ENCODE results near the gene NEK7. TPM values are rescaled to one million over a fixed set of nuclear protein-coding genes. Genes with fewer than 3 reads are reported as not detected.
"Not testable (repeated sequence)": the region's sequence is repeated elsewhere in the genome, so short reads cannot be mapped to it uniquely, and the experiment has no call there.

The NEK7 gene
- total RNA-seq, 1 experiment from 2014 or later, result 83.1 TPM

DNA sequence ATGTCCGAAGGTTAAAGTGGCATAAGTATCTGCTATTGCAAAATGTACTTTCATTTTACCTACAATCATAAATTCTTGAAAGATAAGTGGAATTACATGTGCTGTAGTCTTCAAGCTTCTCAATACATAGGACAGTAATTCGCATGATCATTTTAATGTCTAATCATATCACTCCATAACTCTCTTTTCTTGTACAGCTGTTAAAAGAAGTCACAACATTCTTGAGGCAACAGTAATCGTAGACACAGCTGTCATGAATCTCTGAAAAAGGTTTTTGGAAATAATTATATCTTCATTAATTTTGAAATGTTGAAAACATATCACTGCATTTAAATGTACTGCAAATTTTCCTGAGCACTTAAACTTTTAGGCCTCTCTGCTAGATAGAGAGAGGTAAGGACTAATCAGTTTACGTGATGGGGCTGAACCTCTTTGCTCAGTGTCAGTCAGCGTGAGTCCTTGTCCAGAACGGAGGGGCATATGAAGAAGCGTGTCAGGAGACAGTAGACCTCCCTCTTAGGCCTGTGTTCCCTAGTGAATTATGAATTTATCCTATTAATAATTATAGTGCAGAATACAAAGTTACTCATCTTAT is 133.4 kb downstream of the NEK7 start:
- DNase-seq (ENCODE audit: low read depth), result no peak

DNA sequence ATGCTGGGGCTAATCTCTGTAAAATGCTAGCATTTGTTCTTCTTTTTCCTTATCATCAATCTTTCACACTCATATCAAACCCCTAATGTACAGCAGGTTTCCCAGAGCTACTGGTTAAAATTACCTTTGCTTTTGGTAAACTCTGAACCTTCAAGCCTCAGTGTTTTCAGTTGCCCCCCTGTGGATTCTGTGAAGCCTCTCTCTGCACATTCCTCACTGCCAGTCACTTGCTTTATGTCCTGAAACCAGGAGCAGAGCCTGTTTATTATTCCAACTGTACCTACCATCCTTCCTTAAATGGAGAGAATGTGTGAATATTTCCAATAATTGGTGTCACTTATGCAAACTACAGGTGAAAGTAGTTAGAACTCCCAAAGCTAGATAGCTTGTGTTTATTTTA is 134.2 kb downstream of the NEK7 start:
- DNase-seq (ENCODE audit: low read depth), result no peak

DNA sequence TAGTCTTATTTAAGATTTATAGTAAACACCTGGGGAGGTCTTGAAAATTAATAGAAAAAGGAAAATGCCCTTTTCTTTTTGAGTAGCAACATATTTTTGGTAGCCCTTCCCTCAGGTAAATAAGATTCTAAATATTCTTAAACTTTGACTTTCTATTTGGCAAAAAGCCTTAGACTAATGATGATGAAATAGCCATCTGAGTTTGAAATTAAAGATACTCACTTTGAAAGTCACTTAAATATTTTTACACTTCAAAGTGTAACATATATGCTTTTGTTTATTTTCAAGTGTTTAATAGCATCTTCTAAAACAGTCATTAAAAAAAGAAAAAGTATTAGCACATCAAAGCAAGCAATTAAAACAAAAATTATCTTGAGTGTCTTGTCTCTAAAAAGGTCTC is 135.1 kb downstream of the NEK7 start:
- DNase-seq (ENCODE audit: low read depth), result no peak

DNA sequence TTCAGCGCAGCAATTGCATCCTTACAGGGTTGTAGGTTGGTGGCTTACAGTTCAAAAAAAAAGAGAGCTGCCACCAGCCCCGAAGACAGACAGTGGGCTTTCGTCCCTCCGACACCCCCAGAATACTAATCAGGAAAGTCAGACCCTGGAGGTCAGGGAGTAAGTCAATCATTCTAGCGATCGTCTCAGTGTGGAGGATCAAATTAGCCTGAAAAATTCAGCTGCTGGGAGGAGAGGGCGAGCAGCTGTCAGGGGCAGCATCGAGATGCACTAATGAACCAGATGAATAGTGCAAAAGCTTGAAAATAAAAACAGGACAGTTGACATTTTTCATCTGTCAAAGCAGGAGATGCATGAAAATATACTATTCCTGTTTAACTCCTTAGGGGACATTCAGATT is 138.4 kb downstream of the NEK7 start:
- DNase-seq (ENCODE audit: low read depth), result no peak

DNA sequence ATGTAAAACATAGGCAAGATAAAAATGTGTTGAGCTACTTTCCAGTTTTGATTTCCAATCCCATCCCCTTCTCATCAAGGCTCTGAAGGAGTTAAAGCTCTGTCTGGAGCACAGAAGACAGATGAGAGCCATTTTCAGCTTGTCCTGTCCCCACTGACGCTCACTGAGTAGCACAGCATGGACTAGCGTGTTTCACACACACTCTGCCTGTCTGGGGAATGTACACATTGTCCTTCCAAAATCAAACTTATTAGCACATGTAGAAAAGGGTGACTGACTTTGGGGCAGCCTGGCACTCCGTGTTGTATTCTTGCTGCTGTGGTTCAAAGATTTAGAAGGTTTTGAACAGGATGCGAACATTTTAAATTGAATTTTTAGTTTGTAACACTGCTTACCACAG is 139.2 kb downstream of the NEK7 start:
- no peak for DNase-seq (ENCODE audit: low read depth)

DNA sequence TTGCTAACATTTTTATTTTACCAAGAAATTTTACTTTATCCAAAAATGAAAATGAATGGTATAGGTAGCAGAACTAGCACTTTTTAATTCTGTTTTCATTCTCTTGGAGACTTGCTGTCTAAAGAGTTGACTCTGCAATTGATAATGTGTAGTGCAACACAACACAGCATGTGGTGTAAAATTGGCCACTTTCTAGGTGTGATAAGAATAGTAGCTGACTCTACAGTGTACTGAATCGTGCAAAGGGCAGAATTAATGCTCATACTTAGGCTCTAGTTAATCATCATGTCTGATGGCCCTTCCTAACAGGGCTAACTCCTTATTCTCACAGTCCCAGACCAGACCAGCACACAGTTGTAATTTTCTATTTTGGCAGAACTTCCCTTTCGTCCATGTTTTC is 140.5 kb downstream of the NEK7 start:
- no peak for DNase-seq (ENCODE audit: low read depth)

DNA sequence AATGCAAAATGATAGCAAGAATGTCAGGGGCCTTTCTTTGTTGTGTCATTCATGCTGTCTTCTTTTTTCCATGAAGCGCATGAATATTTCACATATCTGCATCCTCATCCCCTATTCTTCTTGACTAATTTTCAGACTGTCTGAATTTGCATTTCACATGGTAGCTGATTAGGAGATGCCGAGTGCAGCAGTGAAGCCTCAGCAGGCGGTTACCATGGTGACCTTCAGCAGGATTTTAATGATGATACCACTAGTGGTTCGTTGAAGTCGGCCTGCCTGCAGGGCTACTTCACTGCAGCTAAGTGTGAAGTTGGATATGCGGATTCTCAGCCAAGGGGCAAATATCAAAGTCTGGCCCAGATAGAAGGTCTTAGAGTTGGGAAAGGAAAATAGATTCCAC is 141.8 kb downstream of the NEK7 start:
- no peak for DNase-seq (ENCODE audit: low read depth)

DNA sequence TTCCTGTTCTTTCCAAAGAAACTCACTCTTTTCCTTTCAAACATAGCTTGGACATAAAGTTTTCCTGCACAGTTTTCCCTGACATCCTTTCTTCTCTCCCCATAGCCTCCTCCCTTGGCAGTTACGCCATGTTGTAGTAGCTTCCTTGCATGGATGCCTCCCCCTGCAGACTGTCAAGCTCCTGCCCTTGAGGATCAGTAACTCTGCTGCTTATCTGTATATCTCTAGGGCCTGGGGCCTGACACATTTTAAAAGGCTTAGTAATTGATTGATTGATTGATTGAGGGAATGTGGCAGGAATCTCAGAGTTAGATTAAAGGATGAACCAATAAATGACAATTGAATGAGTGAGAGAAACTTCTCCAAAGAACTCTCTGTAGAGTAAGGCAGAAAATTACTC is 143.7 kb downstream of the NEK7 start:
- no peak for DNase-seq (ENCODE audit: low read depth)

DNA sequence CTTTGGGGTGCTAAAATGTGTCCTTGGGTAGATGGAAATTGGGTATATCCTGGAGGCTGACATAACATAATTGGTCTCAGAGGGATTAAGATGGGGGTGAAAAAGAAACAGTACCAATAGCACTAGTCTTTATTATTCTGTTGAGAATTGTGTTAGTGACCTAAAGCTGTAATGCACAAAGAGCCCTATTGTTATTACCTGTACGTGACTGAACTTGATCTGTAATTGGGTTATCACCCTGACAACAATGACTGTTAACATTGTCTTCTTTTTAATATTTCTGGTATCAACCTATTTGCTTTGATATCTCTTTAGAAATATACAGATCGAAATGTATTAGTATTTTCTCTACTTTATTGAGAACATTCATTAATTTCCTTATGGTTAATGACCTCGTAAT is 147.6 kb downstream of the NEK7 start:
- DNase-seq (ENCODE audit: low read depth), result no peak

DNA sequence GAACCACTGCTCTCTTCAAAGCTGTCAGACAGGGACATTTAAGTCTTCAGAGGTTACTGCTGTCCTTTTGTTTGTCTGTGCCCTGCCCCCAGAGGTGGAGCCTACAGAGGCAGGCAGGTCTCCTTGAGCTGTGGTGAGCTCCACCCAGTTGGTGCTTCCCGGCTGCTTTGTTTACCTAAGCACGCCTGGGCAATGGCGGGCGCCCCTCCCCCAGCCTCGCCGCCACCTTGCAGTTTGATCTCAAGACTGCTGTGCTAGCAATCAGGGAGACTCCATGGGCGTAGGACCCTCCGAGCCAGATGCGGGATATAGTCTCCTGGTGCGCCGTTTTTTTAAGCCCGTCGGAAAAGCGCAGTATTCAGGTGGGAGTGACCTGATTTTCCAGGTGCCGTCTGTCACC is 158.0 kb downstream of the NEK7 start:
- DNase-seq (ENCODE audit: low read depth), result not testable (repeated sequence)

DNA sequence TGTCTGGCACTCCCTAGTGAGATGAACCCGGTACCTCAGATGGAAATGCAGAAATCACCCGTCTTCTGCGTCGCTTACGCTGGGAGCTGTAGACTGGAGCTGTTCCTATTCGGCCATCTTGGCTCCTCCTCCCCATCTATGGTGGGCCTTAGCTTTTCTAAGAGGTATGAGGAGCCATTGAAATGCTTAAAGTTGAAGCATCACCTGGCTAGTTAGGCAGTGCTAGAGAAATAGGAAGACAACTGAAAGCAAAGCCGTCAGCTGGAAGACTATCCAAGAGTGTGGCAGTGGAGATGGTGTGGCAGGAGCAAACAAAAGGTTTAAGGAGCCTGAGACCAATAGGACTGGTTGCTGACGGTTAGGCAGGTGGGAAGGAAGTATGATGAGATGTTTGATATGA is 158.5 kb downstream of the NEK7 start:
- not testable (repeated sequence) for DNase-seq (ENCODE audit: low read depth)

DNA sequence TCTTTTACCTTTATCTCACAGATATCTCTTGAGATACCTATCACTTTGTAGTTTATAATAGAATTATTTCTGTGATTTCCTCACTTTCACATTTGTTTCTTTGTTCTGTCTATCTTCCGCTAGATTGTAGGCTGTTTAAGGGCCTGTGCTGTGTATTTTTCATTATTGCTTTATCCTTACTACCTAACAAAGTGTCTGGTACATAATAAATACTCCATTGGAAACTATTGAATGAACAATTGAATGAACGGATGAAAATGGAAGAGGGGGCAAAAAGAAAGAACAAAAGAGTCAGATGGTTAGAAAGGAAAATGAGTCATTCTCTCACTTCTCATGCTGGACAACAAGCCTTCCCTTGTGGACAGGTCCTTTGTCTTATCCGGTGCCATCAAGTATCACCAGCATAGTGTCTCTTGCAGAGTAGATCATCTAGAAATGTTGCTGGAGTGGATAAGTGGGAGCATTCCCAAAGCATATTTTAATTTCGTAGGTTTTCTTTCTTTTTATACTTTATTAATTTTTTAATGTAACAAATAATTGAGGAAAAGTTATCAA is 159.8 kb downstream of the NEK7 start:
- no peak for DNase-seq (ENCODE audit: low read depth)

DNA sequence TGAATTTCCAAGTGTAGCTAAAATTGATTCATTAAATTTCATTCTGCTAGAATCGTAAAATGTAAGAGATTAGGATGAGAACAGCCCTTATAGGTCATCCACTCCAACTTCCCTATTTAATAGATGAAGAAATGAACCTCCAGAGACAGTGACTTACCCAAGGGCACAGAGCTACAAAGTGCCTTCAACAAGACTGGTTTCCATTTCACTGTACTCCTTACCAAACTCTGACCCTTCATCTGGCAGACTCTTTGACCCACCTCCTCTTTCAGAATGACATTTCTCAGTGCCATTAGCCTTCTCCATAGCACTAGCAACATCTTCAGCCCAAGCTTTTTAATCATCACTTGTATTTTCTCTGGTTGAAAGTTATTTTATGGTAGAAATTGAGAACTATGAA is 161.3 kb downstream of the NEK7 start:
- no peak for DNase-seq (ENCODE audit: low read depth)

DNA sequence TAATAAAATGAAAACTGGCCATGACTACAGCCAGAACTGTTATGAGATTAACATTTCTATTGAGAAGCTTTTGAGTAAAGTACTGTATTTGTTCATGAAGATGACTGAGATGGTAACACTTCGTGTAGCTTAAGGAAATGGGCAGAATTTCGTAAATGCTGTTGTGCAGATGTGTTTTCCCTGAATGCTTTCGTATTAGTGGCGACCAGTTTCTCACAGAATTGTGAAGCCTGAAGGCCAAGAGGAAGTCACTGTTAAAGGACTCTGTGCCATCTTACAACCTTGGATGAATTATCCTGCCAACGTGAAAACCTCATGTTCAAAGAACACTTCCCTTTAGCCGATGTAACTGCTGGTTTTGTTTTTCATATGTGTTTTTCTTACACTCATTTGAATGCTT is 164.0 kb downstream of the NEK7 start:
- no peak for DNase-seq (ENCODE audit: low read depth)

DNA sequence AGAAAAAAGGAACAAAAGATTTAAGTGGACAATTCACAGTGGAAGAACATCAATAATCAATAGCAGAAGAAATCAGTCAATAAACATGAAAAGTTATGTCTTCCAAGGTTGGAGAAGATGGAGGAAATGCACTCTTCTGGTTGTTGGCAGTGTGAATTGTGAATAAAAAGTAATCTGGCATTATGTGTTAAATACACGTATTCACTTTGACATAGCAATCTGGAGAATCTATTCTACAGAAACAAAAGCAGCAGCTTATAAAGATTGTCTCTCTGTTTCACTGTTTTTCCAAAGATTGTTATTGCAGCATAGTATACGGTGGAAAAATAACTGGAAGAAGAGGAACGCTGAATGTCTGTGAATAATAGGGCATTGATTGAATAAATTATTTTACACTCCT is 169.4 kb downstream of the NEK7 start:
- DNase-seq (ENCODE audit: low read depth), result no peak

DNA sequence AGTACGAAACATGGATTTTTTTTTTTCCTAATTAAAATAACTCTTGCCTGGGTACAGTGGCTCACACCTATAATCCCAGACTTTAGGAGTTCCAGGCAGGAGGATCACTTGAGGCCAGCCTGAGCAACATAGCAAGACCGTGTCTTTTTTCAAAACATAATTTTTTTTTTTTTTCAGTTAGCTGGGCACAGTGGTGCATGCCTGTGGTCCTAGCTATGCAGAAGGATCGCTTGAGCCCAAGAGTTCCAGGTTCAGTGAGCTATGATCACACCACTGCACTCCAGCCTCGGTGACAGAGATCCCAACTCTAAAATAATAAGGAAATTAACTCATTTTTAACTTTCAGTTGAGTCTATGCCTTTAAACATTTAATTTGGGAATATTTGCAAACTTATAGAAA is 170.1 kb downstream of the NEK7 start:
- DNase-seq (ENCODE audit: low read depth), result no peak

DNA sequence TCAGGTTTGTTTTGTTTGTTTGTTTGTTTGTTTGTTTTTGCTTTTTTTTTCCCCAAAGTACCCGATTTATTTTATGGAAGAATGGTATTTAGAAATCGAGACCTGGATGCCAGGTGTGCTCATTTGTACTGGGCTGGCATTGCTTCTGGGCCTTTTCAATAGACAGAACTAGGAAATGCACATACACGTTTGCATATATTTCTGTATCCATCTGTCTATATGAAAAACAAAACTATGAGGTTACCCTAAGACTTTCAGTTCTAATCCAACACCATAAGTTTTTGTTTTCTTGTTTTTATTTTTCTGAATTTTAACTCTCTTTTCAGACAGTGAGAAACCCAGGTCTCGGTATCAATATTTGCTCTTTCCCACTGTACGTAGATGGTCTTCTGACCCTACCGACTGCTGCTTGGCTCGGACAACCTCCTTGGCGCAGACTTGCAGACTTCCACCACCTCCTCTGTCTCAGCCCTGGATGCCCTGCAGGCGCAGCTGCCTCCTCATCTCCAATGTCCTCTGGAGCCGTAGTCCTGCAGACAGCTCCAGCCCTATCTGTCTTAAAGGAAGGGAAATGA is 171.7 kb downstream of the NEK7 start:
- no peak for DNase-seq (ENCODE audit: low read depth)

DNA sequence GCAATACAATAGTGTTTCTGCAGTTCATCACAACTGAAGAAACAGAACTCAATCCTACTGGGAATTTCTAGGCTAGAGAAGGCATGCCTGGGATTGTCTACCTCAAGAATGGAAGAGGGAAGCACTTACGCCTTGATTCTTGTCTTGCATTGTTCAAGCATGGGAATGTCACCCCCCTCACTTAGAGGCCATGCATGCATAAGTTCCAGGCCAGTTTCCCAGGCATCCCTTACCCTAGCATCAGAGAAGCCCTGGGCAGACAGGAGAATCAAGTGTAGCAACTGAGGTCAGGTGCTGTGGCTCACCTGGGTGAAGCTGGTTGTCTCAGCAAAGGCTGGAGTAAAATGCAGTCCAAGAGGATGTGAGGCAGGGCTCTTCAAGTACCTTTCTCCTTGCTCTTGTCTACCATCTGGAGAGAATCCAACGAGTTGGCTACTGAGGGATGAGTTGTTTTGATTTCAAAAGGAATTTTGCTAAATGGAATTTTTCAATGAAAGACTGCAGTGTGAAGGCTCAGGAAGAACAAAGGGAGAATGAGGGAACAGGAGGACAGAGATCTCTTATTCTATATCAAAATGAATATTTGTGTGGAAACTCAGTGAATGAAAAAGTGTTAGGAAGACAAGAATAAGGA is 174.3 kb downstream of the NEK7 start:
- DNase-seq (ENCODE audit: low read depth), result no peak

DNA sequence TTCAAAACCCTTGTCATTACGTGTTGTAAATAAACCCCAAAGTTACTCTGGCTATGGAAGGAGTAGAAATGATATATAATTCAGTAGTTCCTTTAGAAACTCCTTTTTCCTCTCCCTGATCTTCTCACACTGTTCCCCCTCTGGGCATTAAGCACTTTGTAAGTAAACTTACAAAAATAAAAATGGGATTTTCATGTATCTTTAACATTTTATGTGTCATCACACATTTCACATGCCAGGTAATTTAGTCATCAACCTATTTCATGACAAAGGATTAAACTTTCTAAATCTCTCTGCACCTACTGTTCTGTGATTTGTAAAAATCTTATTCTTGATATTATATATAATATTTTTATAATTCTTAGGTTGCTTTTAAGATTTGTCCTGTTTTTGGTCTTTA is 176.9 kb downstream of the NEK7 start:
- peak; percentile 28 for DNase-seq (ENCODE audit: low read depth)

DNA sequence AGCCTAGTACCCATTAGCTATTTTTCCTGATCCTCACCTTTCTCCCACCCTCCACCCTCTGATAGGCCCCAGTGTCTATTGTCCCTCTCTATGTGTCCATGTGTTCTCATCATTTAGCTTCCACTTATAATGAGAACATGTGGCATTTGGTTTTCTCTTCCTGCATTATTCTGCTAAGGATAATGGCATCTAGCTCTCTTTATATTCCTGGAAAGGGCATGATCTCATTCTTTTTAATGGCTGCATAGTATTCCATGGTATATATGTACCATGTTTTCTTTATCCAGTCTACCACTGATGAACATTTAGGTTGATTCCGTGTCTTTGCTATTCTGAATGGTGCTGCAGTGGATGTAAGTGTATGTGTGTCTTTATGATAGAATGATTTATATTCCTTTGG is 178.9 kb downstream of the NEK7 start:
- no peak for DNase-seq (ENCODE audit: low read depth)

DNA sequence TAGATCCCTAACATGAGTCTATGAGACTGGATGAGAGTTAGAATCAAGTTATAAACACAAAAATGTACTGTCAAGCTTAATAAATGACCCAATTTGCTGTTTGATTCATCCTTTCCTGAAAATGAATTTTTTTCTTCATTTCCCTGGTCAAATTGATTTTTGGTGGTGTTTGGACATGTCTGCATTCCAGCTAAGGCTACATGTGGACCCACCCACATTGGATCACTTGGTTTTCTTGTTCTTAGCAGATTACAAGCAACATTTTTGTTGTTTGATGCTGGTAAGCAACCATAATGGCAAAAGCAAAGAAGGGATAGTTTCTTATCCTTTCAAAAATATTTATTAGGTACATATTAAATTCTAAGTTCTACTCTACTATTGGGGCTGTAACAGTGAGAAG is 181.1 kb downstream of the NEK7 start:
- DNase-seq (ENCODE audit: low read depth), result no peak

DNA sequence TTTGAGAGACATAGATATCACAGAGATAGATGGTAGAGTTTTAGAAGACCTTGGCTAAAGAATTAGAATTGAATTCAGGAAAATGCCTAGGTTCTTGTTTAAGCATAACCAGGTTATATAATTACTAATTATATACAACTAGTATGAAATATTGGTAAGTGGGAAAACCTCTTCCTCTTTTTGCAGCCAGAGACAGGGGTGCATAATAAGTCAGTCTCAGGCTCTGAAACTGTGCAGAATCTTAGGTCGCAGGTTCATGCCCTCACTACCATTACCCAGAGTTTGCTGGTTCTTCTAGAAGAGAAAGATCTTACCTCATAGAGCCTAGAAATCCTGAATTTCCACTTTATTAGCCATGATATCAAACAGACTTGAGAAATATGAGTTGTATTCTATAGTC is 183.3 kb downstream of the NEK7 start:
- no peak for DNase-seq (ENCODE audit: low read depth)

DNA sequence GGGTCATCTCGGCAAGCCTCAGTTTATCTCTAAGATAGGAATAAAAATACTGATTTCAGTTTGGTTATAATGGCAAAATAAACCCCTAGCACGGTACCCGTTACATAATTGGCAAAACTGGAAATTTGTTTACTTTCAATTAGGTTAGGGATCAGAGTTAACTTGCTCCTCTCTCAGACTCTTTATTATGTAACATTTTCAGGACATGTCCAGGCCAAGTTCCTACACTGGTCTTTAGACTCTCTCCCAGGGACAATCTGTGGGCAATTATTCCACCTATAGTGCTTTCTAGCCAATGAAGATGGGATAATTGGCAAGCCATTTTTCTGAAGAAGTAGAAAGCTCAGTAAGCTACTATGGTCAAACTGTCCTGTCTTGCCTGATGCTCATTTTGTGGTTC is 189.4 kb downstream of the NEK7 start:
- no peak for DNase-seq (ENCODE audit: low read depth)

DNA sequence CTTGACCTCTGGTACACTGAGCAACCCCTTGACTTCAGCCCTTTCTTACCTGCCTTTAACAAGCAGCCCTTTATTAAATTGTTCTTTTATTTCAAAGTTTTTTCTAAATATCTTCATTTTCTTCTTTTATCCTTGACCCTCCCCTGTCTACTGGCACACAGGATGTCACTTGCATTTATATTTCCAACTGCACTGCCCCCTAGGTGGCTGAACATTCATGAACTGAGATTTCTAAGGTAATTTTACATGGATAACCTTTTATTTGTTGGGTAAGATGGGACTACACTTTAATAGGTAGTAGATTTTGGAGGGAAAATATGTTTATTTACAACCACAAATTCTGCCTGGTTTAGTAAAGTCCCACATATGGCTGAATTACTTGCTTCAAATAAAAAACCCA is 193.7 kb downstream of the NEK7 start:
- DNase-seq (ENCODE audit: low read depth), result no peak
